Measurements from ENCODE around the gene SDK2. TPM values are rescaled to one million over a fixed set of nuclear protein-coding genes. Genes with fewer than 3 reads are reported as not detected.

SDK2 gene
- total RNA-seq, 4 donors from 2014 or later = 1.4 to 6.8 (median 3.3) TPM

DNA sequence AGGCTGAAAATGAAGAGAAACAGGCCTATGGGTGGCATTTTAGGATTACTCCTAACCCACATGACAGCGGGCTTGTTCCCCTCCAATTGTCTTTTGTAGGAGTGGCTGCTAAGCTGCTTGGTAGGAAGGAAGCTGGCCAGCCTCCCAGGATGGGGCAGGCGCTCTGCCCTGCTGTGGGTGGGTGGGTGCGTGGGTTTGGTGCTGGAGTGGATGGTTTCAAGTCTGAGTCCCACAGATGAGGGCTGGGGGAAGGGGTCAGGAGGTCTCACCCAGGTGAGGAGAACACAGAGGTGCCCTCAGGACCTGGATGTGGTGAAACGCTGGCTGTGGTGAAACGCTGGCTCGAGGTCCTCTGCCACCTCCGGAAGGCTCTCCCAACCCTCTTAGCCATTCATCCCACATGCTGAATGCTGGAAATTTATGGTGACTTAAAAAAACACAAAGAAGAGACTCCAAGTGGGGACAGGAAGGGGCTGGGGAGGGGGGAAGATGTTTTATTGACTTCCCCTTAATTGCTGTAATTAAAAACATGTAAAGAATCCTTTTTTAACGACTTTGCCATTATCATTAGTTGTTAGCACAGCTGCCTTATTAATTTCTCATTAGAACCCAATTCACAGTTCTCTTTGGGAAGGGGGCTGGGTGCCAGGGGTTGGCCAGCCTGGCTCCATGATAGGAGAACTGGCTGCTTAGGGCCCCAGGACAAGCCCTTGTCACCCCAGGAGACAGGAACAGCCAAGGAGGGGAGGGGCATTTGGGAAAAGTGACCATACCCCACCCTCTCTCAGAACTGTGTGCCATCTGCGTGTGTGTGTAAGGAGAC is 178.9 kb downstream of the SDK2 start:
- Histone ChIP-seq H3K4me3 (no peak overlapping the region), H3K4me1 (no peaks in the 10 kb centered on the region), H3K36me3 (no peaks in the 10 kb centered on the region), H3K27me3 (no peaks in the 10 kb centered on the region), H3K9me3 (no peaks in the 10 kb centered on the region), H3K27ac (no peak overlapping the region)
- DNase-seq (ENCODE audit: low spot score in 2 of 2) = no peak
- 50% methylated on average over 8 of the region's 9 CpGs for WGBS
- TF ChIP-seq POLR2A (IDR thresholded peaks at IDR 0.05) = no peak
- TF ChIP-seq POLR2AphosphoS5 (IDR thresholded peaks at IDR 0.05) = no peak
- TF ChIP-seq EP300 (IDR thresholded peaks at IDR 0.05) = no peak
- TF ChIP-seq, protein P1, sequence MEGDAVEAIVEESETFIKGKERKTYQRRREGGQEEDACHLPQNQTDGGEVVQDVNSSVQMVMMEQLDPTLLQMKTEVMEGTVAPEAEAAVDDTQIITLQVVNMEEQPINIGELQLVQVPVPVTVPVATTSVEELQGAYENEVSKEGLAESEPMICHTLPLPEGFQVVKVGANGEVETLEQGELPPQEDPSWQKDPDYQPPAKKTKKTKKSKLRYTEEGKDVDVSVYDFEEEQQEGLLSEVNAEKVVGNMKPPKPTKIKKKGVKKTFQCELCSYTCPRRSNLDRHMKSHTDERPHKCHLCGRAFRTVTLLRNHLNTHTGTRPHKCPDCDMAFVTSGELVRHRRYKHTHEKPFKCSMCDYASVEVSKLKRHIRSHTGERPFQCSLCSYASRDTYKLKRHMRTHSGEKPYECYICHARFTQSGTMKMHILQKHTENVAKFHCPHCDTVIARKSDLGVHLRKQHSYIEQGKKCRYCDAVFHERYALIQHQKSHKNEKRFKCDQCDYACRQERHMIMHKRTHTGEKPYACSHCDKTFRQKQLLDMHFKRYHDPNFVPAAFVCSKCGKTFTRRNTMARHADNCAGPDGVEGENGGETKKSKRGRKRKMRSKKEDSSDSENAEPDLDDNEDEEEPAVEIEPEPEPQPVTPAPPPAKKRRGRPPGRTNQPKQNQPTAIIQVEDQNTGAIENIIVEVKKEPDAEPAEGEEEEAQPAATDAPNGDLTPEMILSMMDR (IDR thresholded peaks at IDR 0.05) = no peak

DNA sequence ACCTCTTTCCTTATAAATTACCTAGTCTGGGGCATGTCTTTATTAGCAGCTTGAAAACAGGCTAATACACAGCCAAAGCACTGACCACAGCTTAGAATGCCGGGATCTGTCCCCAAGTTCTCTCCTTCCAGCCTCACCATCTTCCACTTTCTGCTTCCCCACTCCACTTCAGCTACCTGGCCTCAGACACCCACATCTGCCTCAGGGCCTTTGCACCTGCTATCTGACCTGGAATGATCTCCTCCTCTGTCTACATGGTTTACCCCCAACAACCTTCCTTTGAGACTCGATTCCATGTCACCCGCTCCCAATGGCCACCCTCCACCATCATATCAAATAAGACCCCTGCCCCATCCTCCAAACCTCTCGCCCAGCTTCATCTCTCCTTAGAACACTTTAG is 179.8 kb downstream of the SDK2 start:
- TF ChIP-seq, protein P1 (IDR thresholded peaks at IDR 0.05) = no peak
- TF ChIP-seq POLR2A (IDR thresholded peaks at IDR 0.05) (no peak), EP300 (IDR thresholded peaks at IDR 0.05) (no peak), POLR2AphosphoS5 (IDR thresholded peaks at IDR 0.05) (no peak)
- DNase-seq (ENCODE audit: low spot score in 2 of 2) = no peak
- H3K9me3 ChIP-seq = no peaks in the 10 kb centered on the region
- H3K27me3 ChIP-seq = no peaks in the 10 kb centered on the region
- WGBS = 94% methylated on average over 4 of the region's 4 CpGs
- no peaks in the 10 kb centered on the region for H3K4me1 ChIP-seq
- H3K36me3 ChIP-seq = no peaks in the 10 kb centered on the region
- no peak overlapping the region for H3K4me3 ChIP-seq
- no peak overlapping the region for H3K27ac ChIP-seq

DNA sequence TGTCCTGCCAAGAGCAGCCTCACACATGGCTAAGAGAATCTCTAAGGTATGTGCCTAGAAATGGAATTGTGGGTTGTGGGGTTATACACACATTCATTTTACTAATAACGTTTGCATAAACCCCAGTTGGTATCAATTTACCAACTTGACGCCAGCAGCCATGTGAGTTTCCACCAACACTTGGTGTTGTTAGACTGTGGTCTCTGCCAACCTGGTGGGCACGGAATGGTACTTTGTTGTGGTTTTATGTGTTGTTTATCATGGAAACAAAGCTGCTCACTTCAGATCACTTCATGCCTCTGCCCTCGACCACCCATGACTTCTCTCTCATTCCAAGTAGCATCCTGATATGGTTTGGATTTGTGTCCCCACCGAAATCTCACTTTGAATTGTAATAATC is 180.4 kb downstream of the SDK2 start:
- H3K9me3 ChIP-seq = no peaks in the 10 kb centered on the region
- TF ChIP-seq, protein P1 (IDR thresholded peaks at IDR 0.05) = no peak
- H3K4me3 ChIP-seq = no peak overlapping the region
- no peak for DNase-seq (ENCODE audit: low spot score in 2 of 2)
- H3K36me3 ChIP-seq = no peaks in the 10 kb centered on the region
- H3K4me1 ChIP-seq = no peaks in the 10 kb centered on the region
- 79% methylated on average over 5 of the region's 5 CpGs for WGBS
- no peak overlapping the region for H3K27ac ChIP-seq
- H3K27me3 ChIP-seq = no peaks in the 10 kb centered on the region

DNA sequence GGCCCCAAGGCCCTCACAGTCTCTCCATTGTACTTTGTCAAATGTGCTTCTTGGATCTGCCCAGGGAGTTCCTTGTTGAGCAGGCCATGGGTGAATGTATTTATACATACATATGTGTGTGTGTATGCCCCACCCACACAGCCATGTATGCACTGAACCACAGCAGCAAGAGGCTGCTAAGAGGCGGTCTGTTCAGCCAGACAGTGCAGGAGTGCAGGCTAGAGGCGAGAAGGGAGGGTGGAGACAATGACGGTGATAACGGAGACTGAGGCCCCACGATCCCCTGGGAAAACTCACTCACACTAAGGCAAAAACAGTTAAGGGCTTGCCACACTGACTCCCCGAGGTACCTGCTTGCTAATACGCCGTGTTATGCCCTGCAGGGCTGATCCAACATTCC is 181.4 kb downstream of the SDK2 start:
- no peak overlapping the region for H3K27ac ChIP-seq
- no peaks in the 10 kb centered on the region for H3K36me3 ChIP-seq
- TF ChIP-seq, protein P1 (IDR thresholded peaks at IDR 0.05) = no peak
- TF ChIP-seq POLR2AphosphoS5 (IDR thresholded peaks at IDR 0.05) = no peak
- TF ChIP-seq EP300 (IDR thresholded peaks at IDR 0.05) = no peak
- TF ChIP-seq POLR2A (IDR thresholded peaks at IDR 0.05) = no peak
- no peak for DNase-seq (ENCODE audit: low spot score in 2 of 2)
- no peaks in the 10 kb centered on the region for H3K27me3 ChIP-seq
- 82% methylated on average over 8 of the region's 8 CpGs for WGBS
- no peaks in the 10 kb centered on the region for H3K4me1 ChIP-seq
- H3K9me3 ChIP-seq = no peaks in the 10 kb centered on the region
- no peak overlapping the region for H3K4me3 ChIP-seq

DNA sequence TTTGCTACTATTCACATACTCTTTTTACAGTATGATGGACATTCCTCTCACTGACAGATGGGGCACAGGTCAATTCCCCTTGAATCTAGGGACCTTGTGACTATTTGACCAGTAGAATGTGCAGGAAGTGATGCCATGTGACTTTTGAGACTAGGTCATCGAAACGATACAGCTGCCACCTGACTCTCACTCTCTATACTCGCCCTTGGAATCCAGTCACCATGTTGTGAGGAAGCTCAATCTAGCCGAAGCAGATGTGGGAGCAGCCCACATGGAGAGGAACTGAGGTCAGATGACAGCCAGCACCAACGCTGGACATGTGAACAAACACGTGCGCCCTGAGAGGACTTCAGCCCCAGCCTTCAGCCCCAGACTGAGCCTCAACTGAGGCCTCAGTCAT is 184.3 kb downstream of the SDK2 start:
- WGBS = 65% methylated on average over 7 of the region's 7 CpGs
- Histone ChIP-seq H3K4me3 (no peak overlapping the region), H3K27me3 (peaks cover 11% of the 10 kb centered on the region), H3K27ac (no peak overlapping the region), H3K9me3 (no peaks in the 10 kb centered on the region), H3K4me1 (peaks cover 6% of the 10 kb centered on the region), H3K36me3 (no peaks in the 10 kb centered on the region)
- no peak for TF ChIP-seq POLR2AphosphoS5 (IDR thresholded peaks at IDR 0.05)
- TF ChIP-seq, protein P1 (IDR thresholded peaks at IDR 0.05) = no peak
- TF ChIP-seq EP300 (IDR thresholded peaks at IDR 0.05) = no peak
- TF ChIP-seq POLR2A (IDR thresholded peaks at IDR 0.05) = no peak
- DNase-seq (ENCODE audit: low spot score in 2 of 2) = no peak
